Smooth muscle cell of the umbilical artery (primary cell): ENCODE measurements around the gene KCNN2. TPM values are rescaled to one million over a fixed set of nuclear protein-coding genes. Genes with fewer than 3 reads are reported as not detected.

Experiments used
- total RNA-seq: library from RNA; depleted of rRNA; stranded (reverse); fragments of >200 nt; gene quantifications from 2 replicates; pipeline ENCODE4 v1.2.3, GENCODE V29; 2014

The KCNN2 gene
- 0.18 and 0.59 TPM in 2 replicates for total RNA-seq

GRCh38 chr5:114361724-114362196 is at the start of gene KCNN2:
KCNN2 (plus strand) TSS chr5:114362070; CDS start chr5:114362140, 70 bp downstream.

